GM18951 (cell line): ENCODE results near the gene KRT2.

Experiments
- POLR2A ChIP-seq: IDR thresholded peaks from 4 replicates; pipeline ENCODE4 v1.6.1; 2011; ENCODE audit warnings: mild to moderate bottlenecking; ENCODE audit not compliant: insufficient read length, insufficient read depth; ENCODE audit errors: extremely low read depth
- in situ Hi-C: fragments of 300-500 bp; cut with MboI; formaldehyde crosslinking; loops from one replicate; pipeline ENCODE4 v1.12.0; 2022; ENCODE audit warnings: low sequenced_read_pairs, mixed read lengths, inconsistent platforms; ENCODE audit not compliant: unreplicated experiment

Gene KRT2

DNA sequence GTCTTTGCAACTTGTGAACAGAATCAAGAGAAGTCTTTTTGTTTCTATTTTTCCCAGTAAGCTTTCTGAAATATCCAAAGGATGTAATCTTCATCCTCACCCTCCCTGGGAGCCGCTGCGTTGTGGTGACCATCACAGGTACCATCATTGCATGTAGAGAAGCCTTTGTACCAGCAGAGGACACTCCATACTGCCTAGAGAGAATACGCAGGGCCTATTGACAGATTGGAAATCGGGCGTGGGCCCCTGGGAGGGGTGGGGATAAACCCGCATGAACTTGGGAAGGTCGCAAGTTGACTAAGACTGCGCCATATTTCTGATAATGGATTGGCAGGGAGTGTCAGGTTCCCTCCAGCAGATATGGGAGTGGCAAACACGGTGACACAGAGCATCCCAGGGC, 15.5 kb upstream of the KRT2 start:
- in situ Hi-C loops: no loop called here

DNA sequence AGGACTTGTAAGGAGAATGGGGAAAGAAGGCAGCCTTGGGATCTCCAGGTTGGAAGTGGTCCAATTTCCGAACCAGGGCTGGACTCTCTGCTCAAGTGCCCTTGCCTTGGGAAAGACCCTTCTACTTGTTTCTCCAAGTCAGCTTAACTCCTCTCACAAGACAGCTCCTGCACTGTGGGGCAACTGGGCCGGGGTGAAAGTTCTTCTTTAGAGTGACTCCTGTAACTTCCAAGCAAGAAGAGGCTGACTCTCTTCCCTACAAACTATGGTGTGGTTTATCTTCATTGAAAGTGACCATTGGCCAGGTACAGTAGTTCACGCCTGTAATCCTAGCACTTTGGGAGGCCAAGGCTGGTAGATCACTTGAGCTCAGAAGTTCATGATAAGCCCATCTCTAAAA, 14.5 kb upstream of the KRT2 start:
- in situ Hi-C loops: no loop called here
- no peak for TF ChIP-seq POLR2A

More for the DNA sequence above, 15.5 kb upstream of the KRT2 start:
- TF ChIP-seq POLR2A: no peak

DNA sequence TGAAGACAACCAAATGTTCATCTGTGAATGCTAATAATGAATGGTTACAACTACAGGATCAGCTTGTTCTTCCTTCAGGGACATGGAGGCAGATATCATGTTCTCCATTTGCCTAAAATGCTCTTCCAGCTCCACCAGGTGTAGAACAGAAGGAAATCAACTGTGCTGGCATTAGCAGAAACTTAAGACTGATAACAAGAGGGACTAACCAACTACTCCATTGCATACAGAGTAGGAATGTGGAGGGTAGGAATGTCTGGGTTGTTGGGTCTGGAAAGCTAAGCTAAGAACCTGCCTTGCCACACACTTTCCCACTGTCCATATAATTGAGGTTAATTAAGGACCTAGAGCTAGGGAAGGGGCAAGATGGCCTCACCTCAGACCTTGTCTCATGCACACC, 11.4 kb upstream of the KRT2 start:
- in situ Hi-C loops: no loop called here
- no peak for TF ChIP-seq POLR2A

DNA sequence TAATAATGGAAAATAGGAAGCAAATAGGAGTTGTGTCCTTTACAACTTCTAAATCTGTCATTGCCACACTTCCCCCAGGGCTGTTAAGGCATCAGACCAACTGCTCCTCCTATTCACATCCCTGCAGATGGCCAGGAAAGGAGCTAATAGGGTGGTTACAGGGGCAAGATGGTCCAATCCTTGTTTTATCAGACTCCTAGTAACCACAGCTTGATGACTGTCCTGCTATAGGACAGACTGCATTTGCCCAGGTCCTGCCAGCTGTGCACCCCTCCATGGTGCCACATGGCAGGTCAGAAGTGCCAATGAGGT, 10.9 kb upstream of the KRT2 start:
- no peak for TF ChIP-seq POLR2A
- in situ Hi-C loops: no loop called here

DNA sequence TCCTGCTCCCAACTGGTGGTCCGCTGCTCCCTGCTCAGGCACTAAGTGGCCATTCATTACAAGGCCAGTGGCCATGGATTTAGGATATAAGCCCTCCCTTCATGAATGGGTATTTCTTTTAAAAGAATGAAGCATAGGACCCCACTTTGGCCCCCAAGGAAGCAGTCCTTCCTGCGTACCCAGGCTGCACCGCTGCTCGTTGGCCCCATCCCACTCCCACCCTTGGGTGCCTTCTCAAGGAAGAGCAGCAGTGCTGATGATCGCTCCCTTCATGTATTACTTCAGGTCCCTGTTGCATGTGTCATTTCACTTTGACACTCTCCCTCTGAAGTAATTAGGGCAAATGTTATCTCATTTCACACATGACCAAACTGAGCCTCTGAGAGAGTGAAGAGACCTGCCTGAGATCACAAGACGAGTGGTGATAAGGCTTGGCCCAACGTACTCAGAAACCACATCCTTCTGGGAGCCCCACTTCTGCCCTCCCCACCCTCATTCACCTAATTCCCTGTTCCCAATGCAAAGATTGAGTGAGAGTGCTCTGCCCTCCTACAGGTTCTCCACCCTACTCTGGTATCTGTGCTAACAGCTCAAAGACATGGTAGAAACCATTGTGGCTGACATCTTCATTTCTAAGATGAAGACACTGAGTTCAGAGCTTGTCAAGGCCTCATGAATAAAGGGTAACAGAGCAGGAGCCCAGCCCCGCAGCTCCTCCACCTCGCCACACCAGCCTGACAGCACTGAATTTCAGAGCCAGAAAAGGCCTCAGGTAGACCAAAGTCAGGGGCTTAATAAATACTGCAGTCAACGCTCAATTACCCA, 10.3 kb upstream of the KRT2 start:
- TF ChIP-seq POLR2A: no peak
- in situ Hi-C loops: no loop called here

DNA sequence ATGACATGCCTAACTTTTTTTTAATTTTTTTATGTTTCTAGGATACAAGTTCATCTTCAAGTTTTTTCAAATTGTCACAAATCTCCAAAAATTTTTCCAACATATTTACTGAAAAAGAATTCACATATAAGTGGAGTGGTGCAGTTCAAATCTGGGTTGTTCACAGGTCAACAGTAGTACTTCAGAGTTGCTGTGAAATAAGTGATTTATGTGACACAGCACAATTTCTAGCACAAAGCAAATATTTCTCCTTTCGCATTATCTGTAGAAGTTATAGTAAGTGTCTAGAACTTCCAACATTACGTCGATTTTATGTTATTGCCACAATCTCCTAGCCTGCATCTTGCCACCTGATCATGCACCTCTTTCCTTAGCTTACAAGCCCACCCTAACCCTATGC, 9.7 kb upstream of the KRT2 start:
- in situ Hi-C loops: no loop called here
- TF ChIP-seq POLR2A: no peak

DNA sequence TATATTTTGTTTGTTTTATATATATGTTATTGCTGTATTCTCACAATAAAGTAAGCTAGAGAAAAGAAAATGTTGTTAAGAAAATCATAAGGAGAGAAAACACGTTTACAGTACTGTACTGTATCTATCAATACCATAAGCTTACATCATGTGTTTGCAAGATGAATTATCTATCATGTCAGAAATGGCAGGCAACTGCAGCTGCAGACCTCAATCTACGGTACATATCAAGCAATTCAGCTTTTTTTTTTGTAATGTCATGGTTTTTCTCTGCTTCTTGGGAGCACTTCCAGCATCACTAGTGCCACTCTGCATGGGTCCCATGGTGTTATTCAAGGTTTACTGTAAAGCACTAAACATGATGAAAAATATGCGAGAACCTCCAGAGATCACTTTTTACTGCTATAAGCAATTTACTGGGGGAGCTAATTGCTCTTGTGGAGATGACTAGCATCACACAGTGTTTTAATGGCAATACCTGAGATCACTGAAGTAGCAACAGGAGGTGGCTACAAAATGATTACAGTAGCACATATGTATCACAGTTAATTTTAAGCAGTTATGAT, 9.0 kb upstream of the KRT2 start:
- no peak for TF ChIP-seq POLR2A
- in situ Hi-C loops: no loop called here

DNA sequence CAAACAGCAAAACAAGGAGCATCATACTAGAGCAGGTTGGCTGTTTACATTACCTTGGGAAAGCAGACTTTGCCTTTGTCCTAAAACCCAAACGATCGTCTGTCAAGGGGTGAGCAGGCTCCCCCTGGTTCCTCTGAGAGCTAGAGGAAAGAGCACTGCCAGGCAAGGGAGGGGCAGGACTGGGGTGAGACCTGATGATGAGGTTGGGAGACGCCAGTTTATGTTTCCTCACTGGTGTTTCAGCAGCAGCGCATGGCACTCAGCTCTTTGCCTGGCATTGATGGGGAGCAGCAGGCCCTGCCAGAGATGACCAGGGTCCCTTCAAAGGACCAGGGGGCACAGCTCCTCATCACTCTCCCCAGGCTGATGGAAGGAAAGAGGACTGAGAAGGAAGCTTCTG, 7.9 kb upstream of the KRT2 start:
- in situ Hi-C loops: no loop called here
- TF ChIP-seq POLR2A: no peak

DNA sequence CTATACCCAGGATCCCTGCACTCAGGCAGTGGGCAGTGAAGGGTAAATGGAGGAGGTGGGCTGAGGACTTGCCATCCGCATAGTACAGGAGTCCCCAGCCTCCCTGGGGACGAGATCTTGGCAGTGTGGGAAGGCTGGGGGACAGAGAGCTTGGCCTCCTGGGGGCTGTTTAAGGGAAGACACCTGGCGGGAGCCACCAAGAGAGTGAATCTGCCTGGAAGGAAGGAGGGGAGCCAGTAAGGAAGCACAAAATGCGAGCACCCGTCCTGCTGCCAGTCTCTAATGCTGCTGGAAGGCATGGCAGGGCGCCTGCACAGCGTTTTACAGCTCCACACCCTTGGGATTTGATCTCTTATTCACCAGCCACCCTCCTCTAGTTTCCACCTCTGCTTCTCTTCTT, 7.4 kb upstream of the KRT2 start:
- TF ChIP-seq POLR2A: no peak
- in situ Hi-C loops: no loop called here

DNA sequence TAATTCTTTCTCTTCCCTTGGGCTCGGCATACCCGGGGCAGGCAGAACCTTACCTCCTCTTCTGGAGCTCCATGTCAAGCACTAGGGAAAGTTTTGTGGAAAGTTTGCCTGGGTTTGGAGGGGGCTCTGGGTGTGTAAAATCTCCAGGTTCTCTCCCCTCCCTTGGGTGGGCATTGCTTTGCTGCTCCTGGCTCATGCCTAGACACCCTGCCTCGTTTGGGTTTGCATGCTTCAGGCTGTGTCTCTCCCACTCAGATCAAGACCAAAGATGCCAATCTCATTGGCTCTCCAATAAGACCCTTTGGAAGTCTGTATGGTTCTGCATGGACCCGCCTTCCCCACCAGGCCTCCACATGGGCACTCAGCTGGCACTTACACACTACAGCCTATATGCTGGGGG, 6.2 kb upstream of the KRT2 start:
- in situ Hi-C loops: no loop called here
- no peak for TF ChIP-seq POLR2A

DNA sequence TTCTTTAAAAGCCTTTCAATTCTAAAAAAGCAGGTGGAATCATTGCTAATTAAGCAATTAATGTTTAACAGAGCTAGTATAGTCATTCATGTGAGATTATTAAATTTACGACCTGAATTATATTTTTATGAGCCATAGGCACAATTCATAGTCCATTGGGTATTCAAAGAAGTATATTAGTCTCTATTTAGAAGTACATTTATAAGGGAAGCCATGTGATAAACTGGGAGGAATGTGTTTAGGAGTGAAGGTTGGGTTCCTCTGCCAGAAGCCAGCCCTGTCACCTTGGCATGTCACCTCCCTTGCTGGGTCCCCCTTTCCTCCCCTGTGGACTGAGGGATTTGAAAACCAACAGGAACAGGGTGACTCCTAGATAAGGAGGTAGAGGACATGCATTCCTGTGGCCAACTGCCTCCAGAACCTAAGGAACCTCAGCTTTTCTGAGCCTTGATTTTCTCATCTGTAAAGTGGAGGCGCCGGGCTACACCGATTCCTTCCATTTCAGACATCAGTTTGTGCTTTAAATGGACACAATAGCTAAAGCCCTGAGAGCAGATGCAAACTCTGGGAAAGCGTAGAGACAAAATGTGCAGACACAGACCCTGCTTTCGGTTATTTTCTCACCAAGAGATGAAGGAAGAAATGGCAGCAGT, 5.4 kb upstream of the KRT2 start:
- in situ Hi-C loops: no loop called here
- no peak for TF ChIP-seq POLR2A

DNA sequence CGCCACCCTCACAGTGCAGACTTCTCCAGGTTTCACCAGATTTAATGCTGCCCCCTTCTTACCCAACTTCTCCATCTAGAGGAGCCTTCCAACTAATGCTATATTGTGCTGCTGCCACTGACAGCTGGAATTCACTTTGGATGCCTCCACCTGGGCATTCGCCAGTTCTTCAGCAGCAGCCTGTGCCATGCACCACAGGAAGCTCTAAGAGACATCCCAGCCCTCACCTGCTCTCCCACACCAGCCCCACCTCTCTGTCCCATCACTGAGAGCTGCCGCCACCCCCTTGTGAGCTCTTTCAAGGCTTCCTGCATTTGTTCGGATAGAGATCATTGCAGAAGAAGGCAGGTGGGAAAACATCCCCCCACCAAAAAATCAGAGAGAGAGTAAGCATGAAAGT, 4.6 kb upstream of the KRT2 start:
- in situ Hi-C loops: no loop called here
- no peak for TF ChIP-seq POLR2A

DNA sequence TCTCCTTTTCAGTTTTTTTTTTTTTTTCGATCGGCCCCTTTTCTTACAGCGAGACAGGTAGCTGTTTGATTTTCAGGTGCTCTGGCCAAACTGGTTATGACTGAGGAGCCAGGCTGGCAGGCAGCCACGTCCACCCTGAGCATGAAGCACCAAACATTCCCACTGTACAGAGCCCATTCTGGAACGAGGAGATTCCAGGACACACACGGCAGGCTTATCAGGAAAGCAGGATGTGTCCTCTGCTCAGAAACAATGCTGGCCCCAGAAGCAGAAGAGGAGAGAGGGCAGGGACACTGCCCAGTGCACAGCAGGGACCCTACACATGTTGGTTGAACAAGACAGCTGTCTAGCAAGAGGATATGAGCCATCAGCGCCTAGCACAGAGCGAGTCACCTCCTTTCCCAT, 3.7 kb upstream of the KRT2 start:
- TF ChIP-seq POLR2A: no peak

DNA sequence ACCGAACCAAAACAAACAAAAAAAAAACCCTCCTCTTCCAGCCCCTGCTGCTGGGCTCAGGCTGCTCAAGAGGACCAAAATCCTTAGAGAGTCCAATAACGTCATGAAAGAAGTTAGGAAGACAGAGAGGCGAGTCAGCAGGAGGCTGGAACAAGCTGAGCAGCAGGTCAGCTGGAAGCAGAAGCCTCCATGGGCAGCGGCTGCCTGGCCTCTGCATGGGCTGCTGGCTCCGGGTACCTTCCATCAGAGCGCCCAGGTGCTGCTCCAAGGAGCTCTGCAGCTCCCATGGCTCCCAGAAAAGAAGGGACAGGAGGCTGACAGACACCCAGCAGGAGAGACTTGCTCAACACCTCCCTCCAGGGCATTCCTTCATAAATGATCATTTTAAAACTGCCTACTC, 3.2 kb upstream of the KRT2 start:
- in situ Hi-C loops: no loop called here
- TF ChIP-seq POLR2A: no peak

More for the DNA sequence above, 3.7 kb upstream of the KRT2 start:
- in situ Hi-C loops: no loop called here
